ENCODE measurements around the gene ADRB2. TPM values are rescaled to one million over a fixed set of nuclear protein-coding genes. Genes with fewer than 3 reads are reported as not detected.
A peak's percentile ranks its signal among the peaks of the same experiment; 100 is the strongest.

The ADRB2 gene
- total RNA-seq (1.4 TPM), polyA plus RNA-seq (ENCODE audit: insufficient read depth in 1 of 8, insufficient read length in 8 of 8, low replicate concordance in 1 of 8) (1 to 10 TPM in 3 of 8 donors, under 1 TPM in 5; 0.41 to 1.1 (median 0.85) TPM)
- long read RNA-seq, donor 1 = 0 reads
- long read RNA-seq, donor 2 = 0 reads
- long read RNA-seq, donor 3 = 0 reads
- long read RNA-seq, donor 4, partial matches to known transcripts = 0 of 2 reads
- long read RNA-seq, donor 4, other reads (novel, unspliced or antisense) = 0 of 2 reads
- long read RNA-seq, donor 5, partial matches to known transcripts = 0 of 1 reads
- long read RNA-seq, donor 5, other reads (novel, unspliced or antisense) = 0 of 1 reads
- long read RNA-seq, donor 6, partial matches to known transcripts = 0 of 2 reads
- long read RNA-seq, donor 6, other reads (novel, unspliced or antisense) = 0 of 2 reads
- long read RNA-seq, donor 7 = 0 reads
- long read RNA-seq, donor 8, partial matches to known transcripts = 0 of 1 reads
- long read RNA-seq, donor 8, other reads (novel, unspliced or antisense) = 0 of 1 reads
- long read RNA-seq, donor 9, partial matches to known transcripts = 0 of 3 reads
- long read RNA-seq, donor 9, other reads (novel, unspliced or antisense) = 0 of 3 reads
- long read RNA-seq, donor 10, partial matches to known transcripts = 0 of 1 reads
- long read RNA-seq, donor 10, other reads (novel, unspliced or antisense) = 0 of 1 reads
- long read RNA-seq, donor 11, partial matches to known transcripts = 0 of 3 reads
- long read RNA-seq, donor 11, other reads (novel, unspliced or antisense) = 0 of 3 reads

DNA sequence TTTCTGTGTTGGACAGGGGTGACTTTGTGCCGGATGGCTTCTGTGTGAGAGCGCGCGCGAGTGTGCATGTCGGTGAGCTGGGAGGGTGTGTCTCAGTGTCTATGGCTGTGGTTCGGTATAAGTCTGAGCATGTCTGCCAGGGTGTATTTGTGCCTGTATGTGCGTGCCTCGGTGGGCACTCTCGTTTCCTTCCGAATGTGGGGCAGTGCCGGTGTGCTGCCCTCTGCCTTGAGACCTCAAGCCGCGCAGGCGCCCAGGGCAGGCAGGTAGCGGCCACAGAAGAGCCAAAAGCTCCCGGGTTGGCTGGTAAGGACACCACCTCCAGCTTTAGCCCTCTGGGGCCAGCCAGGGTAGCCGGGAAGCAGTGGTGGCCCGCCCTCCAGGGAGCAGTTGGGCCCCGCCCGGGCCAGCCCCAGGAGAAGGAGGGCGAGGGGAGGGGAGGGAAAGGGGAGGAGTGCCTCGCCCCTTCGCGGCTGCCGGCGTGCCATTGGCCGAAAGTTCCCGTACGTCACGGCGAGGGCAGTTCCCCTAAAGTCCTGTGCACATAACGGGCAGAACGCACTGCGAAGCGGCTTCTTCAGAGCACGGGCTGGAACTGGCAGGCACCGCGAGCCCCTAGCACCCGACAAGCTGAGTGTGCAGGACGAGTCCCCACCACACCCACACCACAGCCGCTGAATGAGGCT lies at the start of gene ADRB2:
ADRB2 (plus strand) TSS at position 559 of the 686 bp plus-strand sequence. CDS start 221 bp downstream, outside the sequence.
- peak; percentile 94 for DNase-seq
- peaks cover 18% of the 10 kb centered on the region for H3K27me3 ChIP-seq (ENCODE audit: control insufficient read depth, insufficient read depth, low read length)
- peak within 1 kb of the TSS; percentile 69 for H3K4me3 ChIP-seq (ENCODE audit: low read length)
- no peaks in the 10 kb centered on the region for H3K36me3 ChIP-seq (ENCODE audit: control insufficient read depth, insufficient read depth, low read length)
- no peaks in the 10 kb centered on the region for H3K9me3 ChIP-seq (replicated peaks; ENCODE audit: control insufficient read depth, low read depth, low read length)
- H3K27ac ChIP-seq (ENCODE audit: low read length) = peak within 1 kb of the TSS; percentile 79
- H3K4me1 ChIP-seq (ENCODE audit: control insufficient read depth, insufficient read depth, low read length) = peaks cover 16% of the 10 kb centered on the region
- 1% methylated on average over 41 of the region's 42 CpGs for WGBS (ENCODE audit: insufficient coverage)

- Histone ChIP-seq H3K4me3 (ENCODE audit: low read length) (no peak overlapping the region), H3K27me3 (ENCODE audit: control insufficient read depth, insufficient read depth, low read length) (peaks cover 3% of the 10 kb centered on the region), H3K4me1 (ENCODE audit: control insufficient read depth, insufficient read depth, low read length) (no peaks in the 10 kb centered on the region), H3K36me3 (ENCODE audit: control insufficient read depth, insufficient read depth, low read length) (no peaks in the 10 kb centered on the region), H3K27ac (ENCODE audit: low read length) (no peak overlapping the region), H3K9me3 (replicated peaks; ENCODE audit: control insufficient read depth, low read depth, low read length) (no peaks in the 10 kb centered on the region)
- 40% methylated on average over 1 of the region's 1 CpG for WGBS (ENCODE audit: insufficient coverage)
- no peak for DNase-seq
Measured at GRCh38 chr5:148776780-148777179, 49.6 kb upstream of the ADRB2 start.

- no peaks in the 10 kb centered on the region for H3K4me1 ChIP-seq (ENCODE audit: control insufficient read depth, insufficient read depth, low read length)
- H3K36me3 ChIP-seq (ENCODE audit: control insufficient read depth, insufficient read depth, low read length) = no peaks in the 10 kb centered on the region
- H3K9me3 ChIP-seq (replicated peaks; ENCODE audit: control insufficient read depth, low read depth, low read length) = no peaks in the 10 kb centered on the region
- H3K27me3 ChIP-seq (ENCODE audit: control insufficient read depth, insufficient read depth, low read length) = peaks cover 3% of the 10 kb centered on the region
- no peak overlapping the region for H3K4me3 ChIP-seq (ENCODE audit: low read length)
- H3K27ac ChIP-seq (ENCODE audit: low read length) = no peak overlapping the region
- no peak for DNase-seq
Measured at GRCh38 chr5:148778882-148779281, 47.5 kb upstream of the ADRB2 start.

- WGBS (ENCODE audit: insufficient coverage) = 93% methylated on average over 3 of the region's 5 CpGs
- no peak for DNase-seq
- peaks cover 3% of the 10 kb centered on the region for H3K27me3 ChIP-seq (ENCODE audit: control insufficient read depth, insufficient read depth, low read length)
- H3K4me3 ChIP-seq (ENCODE audit: low read length) = no peak overlapping the region
- no peaks in the 10 kb centered on the region for H3K9me3 ChIP-seq (replicated peaks; ENCODE audit: control insufficient read depth, low read depth, low read length)
- H3K27ac ChIP-seq (ENCODE audit: low read length) = no peak overlapping the region
- no peaks in the 10 kb centered on the region for H3K36me3 ChIP-seq (ENCODE audit: control insufficient read depth, insufficient read depth, low read length)
- H3K4me1 ChIP-seq (ENCODE audit: control insufficient read depth, insufficient read depth, low read length) = no peaks in the 10 kb centered on the region
Measured at GRCh38 chr5:148780711-148781110, 45.7 kb upstream of the ADRB2 start.

DNA sequence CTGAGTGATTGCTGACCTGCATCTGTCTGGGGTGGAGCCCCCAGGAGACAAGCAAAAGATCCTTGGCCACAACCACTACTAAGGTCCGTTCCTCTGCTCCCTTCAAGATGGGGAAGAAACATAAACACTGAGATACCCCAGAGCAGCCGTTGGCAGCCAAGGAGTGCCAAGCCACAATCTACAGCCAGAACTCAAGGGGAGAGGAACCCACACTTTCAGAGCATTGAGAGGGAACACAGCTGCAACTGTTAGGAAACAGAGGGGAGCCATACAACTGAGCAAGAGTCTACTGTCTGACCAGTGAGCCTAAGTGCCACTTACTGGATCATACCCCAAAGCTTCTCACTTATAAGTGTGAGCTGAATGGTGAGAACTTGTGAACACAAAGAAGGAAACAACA lies 44.6 kb upstream of the ADRB2 start:
- Histone ChIP-seq H3K36me3 (ENCODE audit: control insufficient read depth, insufficient read depth, low read length) (no peaks in the 10 kb centered on the region), H3K4me1 (ENCODE audit: control insufficient read depth, insufficient read depth, low read length) (no peaks in the 10 kb centered on the region), H3K4me3 (ENCODE audit: low read length) (no peak overlapping the region), H3K9me3 (replicated peaks; ENCODE audit: control insufficient read depth, low read depth, low read length) (no peaks in the 10 kb centered on the region), H3K27ac (ENCODE audit: low read length) (no peak overlapping the region), H3K27me3 (ENCODE audit: control insufficient read depth, insufficient read depth, low read length) (peaks cover 3% of the 10 kb centered on the region)
- 42% methylated on average over 2 of the region's 2 CpGs for WGBS (ENCODE audit: insufficient coverage)
- no peak for DNase-seq

GRCh38 chr5:148785223-148785622 lies 41.2 kb upstream of the ADRB2 start:
- Histone ChIP-seq H3K9me3 (replicated peaks; ENCODE audit: control insufficient read depth, low read depth, low read length) (no peaks in the 10 kb centered on the region), H3K27me3 (ENCODE audit: control insufficient read depth, insufficient read depth, low read length) (no peaks in the 10 kb centered on the region), H3K4me1 (ENCODE audit: control insufficient read depth, insufficient read depth, low read length) (no peaks in the 10 kb centered on the region), H3K4me3 (ENCODE audit: low read length) (no peak overlapping the region), H3K36me3 (ENCODE audit: control insufficient read depth, insufficient read depth, low read length) (no peaks in the 10 kb centered on the region), H3K27ac (ENCODE audit: low read length) (no peak overlapping the region)
- no peak for DNase-seq

GRCh38 chr5:148786456-148786855 lies 40.0 kb upstream of the ADRB2 start:
- no peaks in the 10 kb centered on the region for H3K4me1 ChIP-seq (ENCODE audit: control insufficient read depth, insufficient read depth, low read length)
- no peak for DNase-seq

DNA sequence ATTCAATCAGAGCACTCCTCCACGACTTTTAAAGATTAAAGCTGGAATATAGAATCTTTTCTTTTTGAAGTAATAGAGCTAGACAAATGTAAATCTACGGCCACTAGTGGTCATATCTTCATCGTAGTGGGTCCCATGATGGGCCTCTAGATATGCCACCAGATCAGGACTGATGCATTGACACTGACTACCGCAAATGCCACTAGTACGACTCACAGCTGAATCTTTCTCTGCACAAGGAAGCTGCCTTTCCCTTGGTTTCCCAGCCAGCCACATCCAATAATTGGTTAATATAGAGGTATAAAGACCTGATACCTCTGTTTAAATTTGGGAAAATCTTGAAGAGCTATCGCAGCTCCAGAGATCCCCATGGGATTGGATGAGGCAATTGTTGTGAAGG lies 37.8 kb upstream of the ADRB2 start:
- H3K27ac ChIP-seq (ENCODE audit: low read length) = no peak overlapping the region
- no peaks in the 10 kb centered on the region for H3K36me3 ChIP-seq (ENCODE audit: control insufficient read depth, insufficient read depth, low read length)
- no peaks in the 10 kb centered on the region for H3K27me3 ChIP-seq (ENCODE audit: control insufficient read depth, insufficient read depth, low read length)
- no peaks in the 10 kb centered on the region for H3K4me1 ChIP-seq (ENCODE audit: control insufficient read depth, insufficient read depth, low read length)
- DNase-seq = no peak
- H3K4me3 ChIP-seq (ENCODE audit: low read length) = no peak overlapping the region
- H3K9me3 ChIP-seq (replicated peaks; ENCODE audit: control insufficient read depth, low read depth, low read length) = no peaks in the 10 kb centered on the region
- WGBS (ENCODE audit: insufficient coverage) = 85% methylated on average over 3 of the region's 6 CpGs

More at GRCh38 chr5:148786456-148786855, 40.0 kb upstream of the ADRB2 start:
- Histone ChIP-seq H3K9me3 (replicated peaks; ENCODE audit: control insufficient read depth, low read depth, low read length) (no peaks in the 10 kb centered on the region), H3K27me3 (ENCODE audit: control insufficient read depth, insufficient read depth, low read length) (no peaks in the 10 kb centered on the region), H3K36me3 (ENCODE audit: control insufficient read depth, insufficient read depth, low read length) (no peaks in the 10 kb centered on the region), H3K27ac (ENCODE audit: low read length) (no peak overlapping the region), H3K4me3 (ENCODE audit: low read length) (no peak overlapping the region)

- WGBS (ENCODE audit: insufficient coverage) = no CpG with 5 or more reads among the region's 8 CpGs
- no peak overlapping the region for H3K27ac ChIP-seq (ENCODE audit: low read length)
- H3K27me3 ChIP-seq (ENCODE audit: control insufficient read depth, insufficient read depth, low read length) = no peaks in the 10 kb centered on the region
- no peaks in the 10 kb centered on the region for H3K4me1 ChIP-seq (ENCODE audit: control insufficient read depth, insufficient read depth, low read length)
- DNase-seq = no peak
- H3K9me3 ChIP-seq (replicated peaks; ENCODE audit: control insufficient read depth, low read depth, low read length) = no peaks in the 10 kb centered on the region
- no peak overlapping the region for H3K4me3 ChIP-seq (ENCODE audit: low read length)
- H3K36me3 ChIP-seq (ENCODE audit: control insufficient read depth, insufficient read depth, low read length) = no peaks in the 10 kb centered on the region
Measured at GRCh38 chr5:148790545-148791333, 35.7 kb upstream of the ADRB2 start.

GRCh38 chr5:148791334-148791667 lies 35.1 kb upstream of the ADRB2 start:
- H3K36me3 ChIP-seq (ENCODE audit: control insufficient read depth, insufficient read depth, low read length) = no peaks in the 10 kb centered on the region
- H3K27me3 ChIP-seq (ENCODE audit: control insufficient read depth, insufficient read depth, low read length) = no peaks in the 10 kb centered on the region
- DNase-seq = no peak
- H3K27ac ChIP-seq (ENCODE audit: low read length) = no peak overlapping the region
- H3K4me1 ChIP-seq (ENCODE audit: control insufficient read depth, insufficient read depth, low read length) = no peaks in the 10 kb centered on the region
- no peak overlapping the region for H3K4me3 ChIP-seq (ENCODE audit: low read length)
- no peaks in the 10 kb centered on the region for H3K9me3 ChIP-seq (replicated peaks; ENCODE audit: control insufficient read depth, low read depth, low read length)
